ENCODE measurements around the gene SP3.
A peak's percentile ranks its signal among the peaks of the same experiment; 100 is the strongest.

The SP3 gene

DNA sequence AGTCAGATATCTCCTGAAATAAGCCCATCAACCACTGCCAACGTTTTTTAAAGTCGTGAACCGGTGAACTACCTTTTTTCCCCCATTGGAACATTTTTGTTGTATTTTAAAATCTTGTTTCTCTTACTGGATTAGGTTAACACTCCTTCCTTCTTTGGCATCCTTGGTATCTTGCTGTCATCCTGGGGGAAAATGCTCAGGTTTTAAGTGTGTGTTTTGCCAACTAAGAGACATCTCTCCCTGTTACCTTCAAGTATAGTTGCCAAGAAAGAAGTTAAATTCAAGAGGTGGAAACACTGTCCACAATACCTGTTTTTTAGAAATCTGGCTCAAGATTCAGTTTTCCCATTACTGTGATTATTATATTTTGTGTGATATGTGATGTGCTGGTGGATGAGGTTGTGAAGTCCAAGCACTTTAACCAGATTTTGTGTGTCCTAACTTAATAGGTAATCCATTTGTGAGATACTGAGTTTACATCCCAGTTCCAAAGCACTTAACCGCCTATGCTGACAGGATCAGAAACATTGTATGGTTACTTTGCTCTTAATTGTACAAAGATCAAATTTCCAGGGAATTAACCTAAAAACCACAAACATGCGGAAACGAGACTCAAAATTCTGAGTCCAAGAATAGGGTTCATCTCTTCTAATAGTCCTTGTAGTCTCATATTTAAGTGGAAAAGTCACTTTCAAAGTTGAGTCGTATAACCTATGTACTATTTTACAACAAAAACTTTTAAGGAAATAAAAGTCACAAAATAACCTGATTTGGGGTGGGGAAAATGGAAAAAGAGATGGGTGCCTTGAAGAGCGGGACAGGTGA is 1.3 kb upstream of the SP3 start:
- DNase-seq (ENCODE audit: low read depth), result no peak
- no peak for TF ChIP-seq MYC (IDR thresholded peaks at IDR 0.05; ENCODE audit: low read depth, low read length)
- TF ChIP-seq, protein P1, sequence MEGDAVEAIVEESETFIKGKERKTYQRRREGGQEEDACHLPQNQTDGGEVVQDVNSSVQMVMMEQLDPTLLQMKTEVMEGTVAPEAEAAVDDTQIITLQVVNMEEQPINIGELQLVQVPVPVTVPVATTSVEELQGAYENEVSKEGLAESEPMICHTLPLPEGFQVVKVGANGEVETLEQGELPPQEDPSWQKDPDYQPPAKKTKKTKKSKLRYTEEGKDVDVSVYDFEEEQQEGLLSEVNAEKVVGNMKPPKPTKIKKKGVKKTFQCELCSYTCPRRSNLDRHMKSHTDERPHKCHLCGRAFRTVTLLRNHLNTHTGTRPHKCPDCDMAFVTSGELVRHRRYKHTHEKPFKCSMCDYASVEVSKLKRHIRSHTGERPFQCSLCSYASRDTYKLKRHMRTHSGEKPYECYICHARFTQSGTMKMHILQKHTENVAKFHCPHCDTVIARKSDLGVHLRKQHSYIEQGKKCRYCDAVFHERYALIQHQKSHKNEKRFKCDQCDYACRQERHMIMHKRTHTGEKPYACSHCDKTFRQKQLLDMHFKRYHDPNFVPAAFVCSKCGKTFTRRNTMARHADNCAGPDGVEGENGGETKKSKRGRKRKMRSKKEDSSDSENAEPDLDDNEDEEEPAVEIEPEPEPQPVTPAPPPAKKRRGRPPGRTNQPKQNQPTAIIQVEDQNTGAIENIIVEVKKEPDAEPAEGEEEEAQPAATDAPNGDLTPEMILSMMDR (IDR thresholded peaks at IDR 0.05; ENCODE audit: low read depth, low read length), result no peak
- TF ChIP-seq, protein P2, sequence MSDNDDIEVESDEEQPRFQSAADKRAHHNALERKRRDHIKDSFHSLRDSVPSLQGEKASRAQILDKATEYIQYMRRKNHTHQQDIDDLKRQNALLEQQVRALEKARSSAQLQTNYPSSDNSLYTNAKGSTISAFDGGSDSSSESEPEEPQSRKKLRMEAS (IDR thresholded peaks at IDR 0.05; ENCODE audit: low read depth, low read length), result no peak
- TF ChIP-seq POLR2A (IDR thresholded peaks at IDR 0.05; ENCODE audit: extremely low read depth, insufficient read length), result no peak
- H3K4me3 ChIP-seq (ENCODE audit: low read depth, low read length), result peak overlapping the region; percentile 83

DNA sequence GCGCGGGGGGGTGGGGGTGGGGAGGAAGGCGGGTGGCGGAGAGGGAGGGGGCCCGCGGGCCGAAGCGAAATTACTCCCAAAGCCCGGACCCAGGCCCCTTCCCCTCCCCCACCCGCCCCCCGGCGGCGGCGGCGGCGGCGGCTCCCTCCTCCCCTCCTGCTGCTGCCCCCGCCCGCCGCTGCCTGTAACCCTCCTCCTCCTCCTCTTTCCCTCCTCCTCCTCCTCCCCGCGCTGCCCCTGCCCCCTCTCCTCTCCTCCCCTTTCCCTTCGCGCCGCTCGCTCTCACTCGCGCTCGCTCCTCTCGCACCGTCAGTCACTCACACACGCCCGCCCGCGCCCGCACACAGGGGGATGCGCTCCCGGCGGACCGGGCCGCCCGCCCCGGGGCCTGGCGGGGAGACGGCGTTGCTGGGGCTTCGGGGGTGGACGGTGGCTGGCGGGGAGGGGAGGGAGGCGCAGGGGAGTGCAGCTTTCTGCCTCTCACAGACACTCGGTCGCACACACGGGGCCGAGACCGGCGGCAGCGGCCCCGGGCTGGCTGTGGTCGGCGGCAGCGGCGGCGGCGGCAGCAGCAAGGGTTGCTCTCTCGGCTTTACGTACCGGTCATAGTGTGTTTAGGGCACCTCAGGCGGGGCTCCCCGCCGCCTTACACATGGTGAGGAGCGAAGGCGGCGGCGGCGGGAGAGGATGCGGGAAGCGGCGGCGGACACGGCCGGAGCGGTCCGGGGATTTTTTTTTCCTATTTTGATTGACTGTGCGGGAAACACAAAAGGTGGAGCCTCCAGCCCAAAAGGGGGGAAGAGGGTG is 405 bp downstream of the SP3 start:
- peak; percentile 94 for DNase-seq (ENCODE audit: low read depth)
- TF ChIP-seq, protein P1 (IDR thresholded peaks at IDR 0.05; ENCODE audit: low read depth, low read length), result no peak
- TF ChIP-seq, protein P2 (IDR thresholded peaks at IDR 0.05; ENCODE audit: low read depth, low read length), result no peak
- peak; percentile 64 for TF ChIP-seq POLR2A (IDR thresholded peaks at IDR 0.05; ENCODE audit: extremely low read depth, insufficient read length)
- H3K4me3 ChIP-seq (ENCODE audit: low read depth, low read length), result peak overlapping the region; percentile 83

DNA sequence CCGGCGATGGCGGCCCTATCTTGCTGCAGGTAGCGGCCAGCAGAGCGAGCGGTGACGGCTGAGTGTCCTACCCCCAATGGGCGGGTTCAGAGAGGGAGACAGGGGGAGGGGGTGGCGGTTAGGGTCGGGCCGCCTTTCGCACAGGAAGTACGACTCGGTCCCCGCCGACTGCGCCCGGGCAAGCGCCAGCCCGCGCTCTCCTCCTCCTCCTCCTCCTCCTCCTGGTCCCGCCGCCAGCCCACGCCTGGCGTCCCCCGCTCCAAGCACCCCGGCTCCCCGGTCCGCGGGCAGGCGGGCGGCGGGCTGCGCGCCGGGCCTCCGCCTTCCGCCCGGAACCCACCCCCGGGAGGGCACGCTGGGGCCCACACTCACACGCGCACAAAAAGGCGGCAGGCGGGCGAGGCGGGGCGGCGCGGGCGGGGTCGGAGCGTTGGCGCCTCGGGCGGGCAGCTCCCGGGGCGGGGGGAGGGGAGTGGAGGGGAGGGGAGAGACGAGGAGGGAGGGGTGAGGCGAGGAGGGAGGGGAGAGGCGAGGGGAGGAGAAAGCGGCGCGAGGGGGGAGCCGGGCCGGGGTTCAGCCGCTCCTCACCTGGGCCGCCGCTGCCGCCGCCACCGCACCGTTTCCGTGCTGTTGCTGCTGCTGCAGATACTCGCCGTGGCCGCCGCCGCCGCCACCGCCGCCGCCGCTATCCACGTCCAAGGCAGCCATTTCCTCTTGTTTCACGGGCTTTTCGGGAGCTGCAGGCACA is 1.2 kb downstream of the SP3 start:
- peak overlapping the region; percentile 98 for H3K4me3 ChIP-seq (ENCODE audit: low read depth, low read length)
- DNase-seq (ENCODE audit: low read depth), result peak; percentile 97
- TF ChIP-seq, protein P2 (IDR thresholded peaks at IDR 0.05; ENCODE audit: low read depth, low read length), result 0 out of 2 replicates have a peak, but pooled peaks have one; percentile 2
- no peak for TF ChIP-seq POLR2A (IDR thresholded peaks at IDR 0.05; ENCODE audit: extremely low read depth, insufficient read length)
- peak; percentile 47; the same call in 1 of the 2 replicates for TF ChIP-seq MYC (IDR thresholded peaks at IDR 0.05; ENCODE audit: low read depth, low read length)
- TF ChIP-seq, protein P1 (IDR thresholded peaks at IDR 0.05; ENCODE audit: low read depth, low read length), result no peak

DNA sequence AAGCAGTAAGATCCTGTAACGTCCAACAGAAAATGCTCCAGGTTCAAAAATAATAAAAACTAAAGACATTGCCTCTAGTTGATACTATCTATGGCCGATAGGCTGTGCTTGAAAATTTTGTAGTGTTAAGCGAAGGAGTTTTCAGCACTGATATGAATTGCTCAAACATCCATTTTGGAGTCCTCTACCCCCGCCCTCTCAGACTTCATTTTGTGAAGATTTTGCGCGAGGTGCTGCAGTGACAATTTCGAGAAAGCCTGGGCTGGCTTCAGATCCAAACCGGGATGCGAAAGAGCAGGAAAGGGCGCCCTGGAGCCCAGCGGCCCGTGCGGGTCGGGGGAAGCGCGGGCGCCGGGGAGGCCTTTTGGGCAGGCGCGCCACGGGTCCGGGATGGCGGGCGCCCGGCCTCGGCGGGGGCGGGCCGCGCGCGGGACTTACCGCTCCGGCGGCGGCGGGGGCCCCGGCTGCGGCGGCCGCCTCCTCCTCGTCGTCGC is 1.8 kb downstream of the SP3 start:
- H3K4me3 ChIP-seq (ENCODE audit: low read depth, low read length), result peak overlapping the region; percentile 98
- DNase-seq (ENCODE audit: low read depth), result peak; percentile 82
- TF ChIP-seq, protein P1 (IDR thresholded peaks at IDR 0.05; ENCODE audit: low read depth, low read length), result no peak
- TF ChIP-seq MYC (IDR thresholded peaks at IDR 0.05; ENCODE audit: low read depth, low read length) (no peak), POLR2A (IDR thresholded peaks at IDR 0.05; ENCODE audit: extremely low read depth, insufficient read length) (no peak)
- TF ChIP-seq, protein P2 (IDR thresholded peaks at IDR 0.05; ENCODE audit: low read depth, low read length), result no peak

DNA sequence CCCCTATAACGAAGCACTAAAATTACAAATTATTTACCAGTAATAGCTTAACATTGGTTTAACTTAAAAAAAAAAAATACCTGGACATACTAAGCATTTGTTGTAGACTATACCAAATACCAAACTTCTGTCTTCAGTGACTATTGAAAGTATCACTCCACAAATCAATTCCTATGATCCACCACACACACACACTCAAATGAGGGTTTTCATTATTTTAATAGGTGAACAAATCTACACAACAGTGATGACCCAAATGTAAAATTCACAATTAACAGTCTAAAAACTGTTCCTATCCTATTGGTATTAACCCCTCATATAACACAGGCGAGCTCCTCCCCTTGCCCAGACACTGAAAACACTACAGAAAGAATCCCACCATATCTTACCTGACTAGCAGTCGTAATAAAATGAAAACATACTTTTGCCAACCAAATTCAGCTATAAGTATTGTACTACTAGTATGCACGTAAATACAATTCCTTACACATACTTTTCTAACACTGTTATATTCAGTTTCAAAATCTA is 2.5 kb downstream of the SP3 start:
- peak; percentile 39 for DNase-seq (ENCODE audit: low read depth)
- H3K4me3 ChIP-seq (ENCODE audit: low read depth, low read length), result peak overlapping the region; percentile 98
- TF ChIP-seq MYC (IDR thresholded peaks at IDR 0.05; ENCODE audit: low read depth, low read length), result no peak
- no peak for TF ChIP-seq POLR2A (IDR thresholded peaks at IDR 0.05; ENCODE audit: extremely low read depth, insufficient read length)
- TF ChIP-seq, protein P1 (IDR thresholded peaks at IDR 0.05; ENCODE audit: low read depth, low read length), result no peak
- TF ChIP-seq, protein P2 (IDR thresholded peaks at IDR 0.05; ENCODE audit: low read depth, low read length), result no peak
